ENCODE results near the gene OPA1.

The OPA1 gene

DNA sequence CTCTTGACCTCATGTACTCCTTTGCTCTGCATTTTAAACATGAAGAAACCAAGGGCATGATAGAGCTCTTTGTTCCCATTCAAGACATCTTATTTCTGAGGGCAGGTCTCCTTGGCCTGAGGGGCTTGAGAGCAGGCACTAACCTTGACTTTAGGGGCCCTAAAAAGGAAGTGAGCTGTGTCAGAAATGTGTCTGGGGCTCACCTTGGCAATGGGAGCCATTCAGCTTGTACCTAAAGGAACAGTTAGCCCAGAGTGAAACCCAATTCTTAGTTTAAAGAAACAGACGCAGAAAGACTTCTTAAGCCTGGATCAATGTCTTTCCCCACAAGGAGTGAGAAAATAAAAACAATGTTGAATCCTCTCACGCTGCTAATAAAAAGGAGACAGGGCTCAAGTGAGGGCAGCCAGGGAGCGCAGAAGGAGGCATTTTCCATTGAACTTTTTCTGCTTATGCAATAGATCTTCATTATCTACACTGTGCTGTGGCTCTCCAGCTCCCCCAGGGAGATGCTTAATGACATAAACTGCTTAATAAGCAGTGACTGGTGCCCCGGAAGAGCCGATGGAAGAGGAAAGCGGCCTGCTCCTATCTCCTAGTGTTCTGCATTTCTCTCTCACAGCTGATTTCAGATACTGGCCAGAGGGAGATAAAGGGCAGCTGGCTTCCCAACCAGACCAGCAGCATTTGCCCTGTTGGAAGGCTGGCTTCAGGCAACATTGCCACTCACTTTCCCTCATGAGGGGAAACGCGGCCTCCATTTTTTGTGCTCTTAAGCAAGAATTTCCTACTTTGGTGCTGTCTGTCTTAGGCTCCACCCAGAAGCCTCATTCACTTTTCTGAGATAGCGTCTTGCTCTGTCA lies 152.0 kb downstream of the OPA1 start:
- DNase-seq, result no peak

DNA sequence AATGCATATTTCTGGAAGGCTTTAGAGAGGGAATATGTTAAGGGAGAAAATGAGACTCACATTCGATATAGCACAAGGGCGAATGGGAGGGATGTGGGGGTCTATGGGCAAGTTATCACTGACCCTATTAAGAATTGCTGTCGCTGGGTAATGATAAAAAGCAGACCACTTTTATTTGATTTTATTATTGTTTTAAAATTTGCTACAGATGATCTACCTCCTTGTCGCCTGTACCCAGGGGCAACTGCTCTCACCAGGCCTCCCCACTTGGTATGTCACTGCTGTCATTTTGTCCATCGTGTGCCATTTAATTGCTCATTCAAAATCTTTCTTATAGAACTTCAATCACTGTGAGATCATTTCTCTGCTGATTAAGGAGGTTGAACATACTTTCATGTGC lies 153.8 kb downstream of the OPA1 start:
- DNase-seq, result no peak
